Central memory CD8-positive, alpha-beta T cell (primary cell): ENCODE results near the gene TOMM40.
"Not testable (repeated sequence)": the region's sequence is repeated elsewhere in the genome, so short reads cannot be mapped to it uniquely, and the experiment has no call there.

ENCODE experiments used
- ATAC-seq: fragments of 150-1000 bp; cut with Tn5 transposase; replicated peaks from 2 replicates; pipeline ENCODE4 v1.10.0; 2022; ENCODE audit warnings: mild to moderate bottlenecking, moderate FRiP score, moderate number of reproducible peaks; ENCODE audit not compliant: poor library complexity, severe bottlenecking; ENCODE audit errors: extremely low read depth
- DNase-seq, 2 donors: peaks; one replicate each; pipeline ENCODE4 v3.0.0; 2021; ENCODE audit warnings: low spot score in 2 of 2
- H3K27ac Mint-ChIP-seq: one replicate; pipeline ENCODE4 v1.8.0; 2022; ENCODE audit warnings: low read depth, mild to moderate bottlenecking, moderate library complexity, mixed read lengths
- H3K27me3 Mint-ChIP-seq: one replicate; pipeline ENCODE4 v1.8.0; 2022; ENCODE audit warnings: mixed read lengths
- H3K36me3 Mint-ChIP-seq: one replicate; pipeline ENCODE4 v1.8.0; 2022; ENCODE audit warnings: mild to moderate bottlenecking, moderate library complexity, mixed read lengths; ENCODE audit not compliant: insufficient read depth
- H3K4me1 Mint-ChIP-seq: one replicate; pipeline ENCODE4 v1.8.0; 2022; ENCODE audit warnings: mixed read lengths
- H3K4me3 Mint-ChIP-seq: one replicate; pipeline ENCODE4 v1.8.0; 2022; ENCODE audit warnings: mild to moderate bottlenecking, moderate library complexity, mixed read lengths
- H3K9me3 Mint-ChIP-seq: one replicate; pipeline ENCODE4 v1.8.0; 2022; ENCODE audit warnings: mixed read lengths

The TOMM40 gene

GRCh38 chr19:44876930-44877535, 14.0 kb upstream of the TOMM40 start:
- H3K4me1 Mint-ChIP-seq, result peaks cover 5% of the 10 kb centered on the region
- no peak for DNase-seq
- no peak overlapping the region for H3K4me3 Mint-ChIP-seq
- H3K27ac Mint-ChIP-seq, result no peak overlapping the region
- no peaks in the 10 kb centered on the region for H3K9me3 Mint-ChIP-seq
- H3K36me3 Mint-ChIP-seq, result peaks cover 1% of the 10 kb centered on the region
- peaks cover 76% of the 10 kb centered on the region for H3K27me3 Mint-ChIP-seq
- ATAC-seq, result no peak

GRCh38 chr19:44878120-44878865, 12.8 kb upstream of the TOMM40 start:
- peaks cover 67% of the 10 kb centered on the region for H3K27me3 Mint-ChIP-seq
- peaks cover 5% of the 10 kb centered on the region for H3K4me1 Mint-ChIP-seq
- no peak for ATAC-seq
- H3K4me3 Mint-ChIP-seq, result no peak overlapping the region
- peaks cover 1% of the 10 kb centered on the region for H3K36me3 Mint-ChIP-seq
- no peak for DNase-seq
- no peak overlapping the region for H3K27ac Mint-ChIP-seq
- H3K9me3 Mint-ChIP-seq, result no peaks in the 10 kb centered on the region

- DNase-seq, result no peak
- Mint-ChIP-seq H3K36me3 (peaks cover 1% of the 10 kb centered on the region), H3K4me3 (no peak overlapping the region), H3K27ac (no peak overlapping the region), H3K27me3 (peaks cover 60% of the 10 kb centered on the region), H3K4me1 (peaks cover 5% of the 10 kb centered on the region), H3K9me3 (no peaks in the 10 kb centered on the region)
- no peak for ATAC-seq
Observed at GRCh38 chr19:44879309-44880065, 11.6 kb upstream of the TOMM40 start.

GRCh38 chr19:44882063-44882462, 9.0 kb upstream of the TOMM40 start:
- H3K36me3 Mint-ChIP-seq, result no peaks in the 10 kb centered on the region
- peaks cover 35% of the 10 kb centered on the region for H3K27me3 Mint-ChIP-seq
- DNase-seq (no peak), ATAC-seq (no peak)
- no peaks in the 10 kb centered on the region for H3K4me1 Mint-ChIP-seq
- no peak overlapping the region for H3K4me3 Mint-ChIP-seq
- no peaks in the 10 kb centered on the region for H3K9me3 Mint-ChIP-seq
- no peak overlapping the region for H3K27ac Mint-ChIP-seq

GRCh38 chr19:44882619-44883397, 8.2 kb upstream of the TOMM40 start:
- not testable (repeated sequence) for H3K36me3 Mint-ChIP-seq, ATAC-seq, DNase-seq, H3K4me3 Mint-ChIP-seq, H3K27ac Mint-ChIP-seq, H3K9me3 Mint-ChIP-seq, H3K4me1 Mint-ChIP-seq
- peaks cover 35% of the 10 kb centered on the region for H3K27me3 Mint-ChIP-seq

GRCh38 chr19:44883922-44884321, 7.1 kb upstream of the TOMM40 start:
- no peaks in the 10 kb centered on the region for H3K36me3 Mint-ChIP-seq
- H3K4me3 Mint-ChIP-seq, result no peak overlapping the region
- no peaks in the 10 kb centered on the region for H3K9me3 Mint-ChIP-seq
- H3K27me3 Mint-ChIP-seq, result peaks cover 26% of the 10 kb centered on the region
- no peak for DNase-seq
- peaks cover under 1% of the 10 kb centered on the region for H3K4me1 Mint-ChIP-seq
- ATAC-seq, result no peak
- no peak overlapping the region for H3K27ac Mint-ChIP-seq

GRCh38 chr19:44884566-44884965, 6.5 kb upstream of the TOMM40 start:
- Mint-ChIP-seq H3K27ac (peak overlapping the region; percentile 32), H3K9me3 (no peaks in the 10 kb centered on the region), H3K4me3 (no peak overlapping the region), H3K27me3 (peaks cover 20% of the 10 kb centered on the region), H3K4me1 (peaks cover 5% of the 10 kb centered on the region), H3K36me3 (no peaks in the 10 kb centered on the region)
- DNase-seq (no peak), ATAC-seq (no peak)

GRCh38 chr19:44886141-44886540, 4.9 kb upstream of the TOMM40 start:
- peaks cover 10% of the 10 kb centered on the region for H3K36me3 Mint-ChIP-seq
- DNase-seq (no peak), ATAC-seq (no peak)
- peaks cover 13% of the 10 kb centered on the region for H3K27me3 Mint-ChIP-seq
- H3K4me3 Mint-ChIP-seq, result no peak overlapping the region
- H3K9me3 Mint-ChIP-seq, result no peaks in the 10 kb centered on the region
- peaks cover 11% of the 10 kb centered on the region for H3K4me1 Mint-ChIP-seq
- H3K27ac Mint-ChIP-seq, result no peak overlapping the region

GRCh38 chr19:44887648-44888047, 3.4 kb upstream of the TOMM40 start:
- no peak for ATAC-seq
- Mint-ChIP-seq H3K27ac (no peak overlapping the region), H3K27me3 (no peaks in the 10 kb centered on the region), H3K36me3 (peaks cover 16% of the 10 kb centered on the region), H3K9me3 (no peaks in the 10 kb centered on the region), H3K4me3 (no peak overlapping the region), H3K4me1 (peaks cover 23% of the 10 kb centered on the region)
- DNase-seq, result no peak

GRCh38 chr19:44888335-44888734, 2.7 kb upstream of the TOMM40 start:
- ATAC-seq, H3K27ac Mint-ChIP-seq, DNase-seq, H3K4me3 Mint-ChIP-seq, H3K27me3 Mint-ChIP-seq, H3K9me3 Mint-ChIP-seq: not testable (repeated sequence)
- Mint-ChIP-seq H3K36me3 (peaks cover 18% of the 10 kb centered on the region), H3K4me1 (peaks cover 28% of the 10 kb centered on the region)

- H3K36me3 Mint-ChIP-seq, result peaks cover 23% of the 10 kb centered on the region
- no peak for ATAC-seq
Observed at GRCh38 chr19:44889830-44890365, 1.2 kb upstream of the TOMM40 start.

GRCh38 chr19:44890366-44891015, 563 bp upstream of the TOMM40 start:
- peaks cover 28% of the 10 kb centered on the region for H3K36me3 Mint-ChIP-seq
- peak; percentile 82 for ATAC-seq
- peak overlapping the region; percentile 76 for H3K27ac Mint-ChIP-seq
- H3K4me3 Mint-ChIP-seq, result peak overlapping the region; percentile 77
- peaks cover 35% of the 10 kb centered on the region for H3K4me1 Mint-ChIP-seq
- peak; percentile 99 to 100 for DNase-seq
- no peaks in the 10 kb centered on the region for H3K9me3 Mint-ChIP-seq
- H3K27me3 Mint-ChIP-seq, result no peaks in the 10 kb centered on the region

More at GRCh38 chr19:44889830-44890365, 1.2 kb upstream of the TOMM40 start:
- H3K4me1 Mint-ChIP-seq, result peaks cover 33% of the 10 kb centered on the region
- no peak for DNase-seq
- H3K27me3 Mint-ChIP-seq, result no peaks in the 10 kb centered on the region
- no peaks in the 10 kb centered on the region for H3K9me3 Mint-ChIP-seq
- peak overlapping the region; percentile 76 for H3K27ac Mint-ChIP-seq
- H3K4me3 Mint-ChIP-seq, result peak overlapping the region; percentile 77
